DOHH2 (cell line): ENCODE measurements around the gene TRPV6.

Experiments used
- EZH2phosphoT487 ChIP-seq: fragments of 200-600 bp; sonication (generic); IDR thresholded peaks from 2 replicates; pipeline ENCODE4 v1.6.1; 2017; ENCODE audit warnings: borderline replicate concordance, mild to moderate bottlenecking, antibody characterized with exemption, low read length, moderate library complexity, mixed read lengths
- TF ChIP-seq, protein P1 (sequence below): fragments of 200-600 bp; sonication (generic); IDR thresholded peaks from one replicate; pipeline ENCODE4 v1.5.1; 2014; ENCODE audit warnings: antibody characterized with exemption, mild to moderate bottlenecking, low read depth, low read length; ENCODE audit not compliant: poor library complexity, severe bottlenecking

DNA sequence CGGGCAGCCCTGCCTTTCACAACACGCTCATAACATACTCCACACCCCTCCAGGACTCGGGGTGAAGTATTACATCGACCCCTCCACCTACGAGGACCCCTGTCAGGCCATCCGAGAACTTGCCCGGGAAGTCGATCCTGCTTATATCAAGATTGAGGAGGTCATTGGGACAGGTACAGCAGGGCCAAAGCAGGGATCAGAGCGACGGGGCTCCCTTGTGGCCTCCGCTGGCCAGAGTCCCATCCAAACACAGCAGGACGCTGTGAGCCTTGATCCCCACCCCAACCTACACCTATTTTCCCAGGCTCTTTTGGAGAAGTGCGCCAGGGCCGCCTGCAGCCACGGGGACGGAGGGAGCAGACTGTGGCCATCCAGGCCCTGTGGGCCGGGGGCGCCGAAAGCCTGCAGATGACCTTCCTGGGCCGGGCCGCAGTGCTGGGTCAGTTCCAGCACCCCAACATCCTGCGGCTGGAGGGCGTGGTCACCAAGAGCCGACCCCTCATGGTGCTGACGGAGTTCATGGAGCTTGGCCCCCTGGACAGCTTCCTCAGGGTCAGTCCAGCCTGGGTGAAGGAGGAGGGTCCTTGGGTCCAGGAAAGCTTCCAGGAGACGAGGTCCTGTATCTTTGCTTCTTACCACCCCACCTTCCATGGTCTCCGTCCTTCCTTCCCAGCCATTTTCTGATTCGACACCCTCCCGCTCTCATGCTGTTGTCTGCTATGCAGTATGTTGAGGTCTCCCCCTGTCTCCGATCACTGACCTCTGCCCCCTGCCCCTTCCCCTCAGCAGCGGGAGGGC is 17.2 kb downstream of the TRPV6 start:
- TF ChIP-seq, protein P1, sequence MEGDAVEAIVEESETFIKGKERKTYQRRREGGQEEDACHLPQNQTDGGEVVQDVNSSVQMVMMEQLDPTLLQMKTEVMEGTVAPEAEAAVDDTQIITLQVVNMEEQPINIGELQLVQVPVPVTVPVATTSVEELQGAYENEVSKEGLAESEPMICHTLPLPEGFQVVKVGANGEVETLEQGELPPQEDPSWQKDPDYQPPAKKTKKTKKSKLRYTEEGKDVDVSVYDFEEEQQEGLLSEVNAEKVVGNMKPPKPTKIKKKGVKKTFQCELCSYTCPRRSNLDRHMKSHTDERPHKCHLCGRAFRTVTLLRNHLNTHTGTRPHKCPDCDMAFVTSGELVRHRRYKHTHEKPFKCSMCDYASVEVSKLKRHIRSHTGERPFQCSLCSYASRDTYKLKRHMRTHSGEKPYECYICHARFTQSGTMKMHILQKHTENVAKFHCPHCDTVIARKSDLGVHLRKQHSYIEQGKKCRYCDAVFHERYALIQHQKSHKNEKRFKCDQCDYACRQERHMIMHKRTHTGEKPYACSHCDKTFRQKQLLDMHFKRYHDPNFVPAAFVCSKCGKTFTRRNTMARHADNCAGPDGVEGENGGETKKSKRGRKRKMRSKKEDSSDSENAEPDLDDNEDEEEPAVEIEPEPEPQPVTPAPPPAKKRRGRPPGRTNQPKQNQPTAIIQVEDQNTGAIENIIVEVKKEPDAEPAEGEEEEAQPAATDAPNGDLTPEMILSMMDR = peak; percentile 24
- TF ChIP-seq EZH2phosphoT487 = no peak
